Type B pancreatic cell (in vitro differentiated cells): ENCODE data around the gene MICU1. TPM values are rescaled to one million over a fixed set of nuclear protein-coding genes. Genes with fewer than 3 reads are reported as not detected.
A peak's percentile ranks its signal among the peaks of the same experiment; 100 is the strongest.

Source experiments
- DNase-seq: peaks from one replicate; pipeline ENCODE4 v3.0.0; 2021; ENCODE audit warnings: mixed read lengths; ENCODE audit not compliant: unreplicated experiment; ENCODE audit errors: extremely low spot score
- H3K27ac Mint-ChIP-seq: 2 replicates; pipeline ENCODE4 v1.8.0; 2021; ENCODE audit warnings: mild to moderate bottlenecking, mixed read lengths
- H3K27me3 Mint-ChIP-seq: 2 replicates; pipeline ENCODE4 v1.8.0; 2021; ENCODE audit warnings: mixed read lengths
- H3K36me3 Mint-ChIP-seq: 2 replicates; pipeline ENCODE4 v1.8.0; 2021; ENCODE audit warnings: mixed read lengths
- H3K4me1 Mint-ChIP-seq: one replicate; pipeline ENCODE4 v1.8.0; 2021; ENCODE audit warnings: mixed read lengths; ENCODE audit not compliant: unreplicated experiment
- H3K4me3 Mint-ChIP-seq: 2 replicates; pipeline ENCODE4 v1.8.0; 2021; ENCODE audit warnings: mild to moderate bottlenecking, mixed read lengths
- H3K9me3 Mint-ChIP-seq: 2 replicates; pipeline ENCODE4 v1.8.0; 2021; ENCODE audit warnings: mixed read lengths
- total RNA-seq: library from RNA; stranded (reverse); gene quantifications from 2 replicates; pipeline ENCODE4 v1.2.1, GENCODE V29; 2021; ENCODE audit warnings: low replicate concordance
- TF ChIP-seq, protein P1 (sequence below): fragments of 200-600 bp; sonication (generic); conservative IDR thresholded peaks from 2 replicates; pipeline ENCODE4 v1.5.0; 2021; ENCODE audit warnings: antibody characterized with exemption, mild to moderate bottlenecking

The MICU1 gene
- total RNA-seq, 1 donor from 2014 or later, result 40.3 TPM

- TF ChIP-seq, protein P1, sequence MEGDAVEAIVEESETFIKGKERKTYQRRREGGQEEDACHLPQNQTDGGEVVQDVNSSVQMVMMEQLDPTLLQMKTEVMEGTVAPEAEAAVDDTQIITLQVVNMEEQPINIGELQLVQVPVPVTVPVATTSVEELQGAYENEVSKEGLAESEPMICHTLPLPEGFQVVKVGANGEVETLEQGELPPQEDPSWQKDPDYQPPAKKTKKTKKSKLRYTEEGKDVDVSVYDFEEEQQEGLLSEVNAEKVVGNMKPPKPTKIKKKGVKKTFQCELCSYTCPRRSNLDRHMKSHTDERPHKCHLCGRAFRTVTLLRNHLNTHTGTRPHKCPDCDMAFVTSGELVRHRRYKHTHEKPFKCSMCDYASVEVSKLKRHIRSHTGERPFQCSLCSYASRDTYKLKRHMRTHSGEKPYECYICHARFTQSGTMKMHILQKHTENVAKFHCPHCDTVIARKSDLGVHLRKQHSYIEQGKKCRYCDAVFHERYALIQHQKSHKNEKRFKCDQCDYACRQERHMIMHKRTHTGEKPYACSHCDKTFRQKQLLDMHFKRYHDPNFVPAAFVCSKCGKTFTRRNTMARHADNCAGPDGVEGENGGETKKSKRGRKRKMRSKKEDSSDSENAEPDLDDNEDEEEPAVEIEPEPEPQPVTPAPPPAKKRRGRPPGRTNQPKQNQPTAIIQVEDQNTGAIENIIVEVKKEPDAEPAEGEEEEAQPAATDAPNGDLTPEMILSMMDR, result no peak
- DNase-seq, result no peak
- H3K27me3 Mint-ChIP-seq, result peaks cover 2% of the 10 kb centered on the region
- no peaks in the 10 kb centered on the region for H3K9me3 Mint-ChIP-seq
- H3K4me3 Mint-ChIP-seq, result no peak overlapping the region
- no peaks in the 10 kb centered on the region for H3K36me3 Mint-ChIP-seq
- H3K27ac Mint-ChIP-seq, result peak overlapping the region; percentile 92
- peaks cover 33% of the 10 kb centered on the region for H3K4me1 Mint-ChIP-seq
Measured at GRCh38 chr10:72321248-72322029, 304.4 kb downstream of the MICU1 start.

DNA sequence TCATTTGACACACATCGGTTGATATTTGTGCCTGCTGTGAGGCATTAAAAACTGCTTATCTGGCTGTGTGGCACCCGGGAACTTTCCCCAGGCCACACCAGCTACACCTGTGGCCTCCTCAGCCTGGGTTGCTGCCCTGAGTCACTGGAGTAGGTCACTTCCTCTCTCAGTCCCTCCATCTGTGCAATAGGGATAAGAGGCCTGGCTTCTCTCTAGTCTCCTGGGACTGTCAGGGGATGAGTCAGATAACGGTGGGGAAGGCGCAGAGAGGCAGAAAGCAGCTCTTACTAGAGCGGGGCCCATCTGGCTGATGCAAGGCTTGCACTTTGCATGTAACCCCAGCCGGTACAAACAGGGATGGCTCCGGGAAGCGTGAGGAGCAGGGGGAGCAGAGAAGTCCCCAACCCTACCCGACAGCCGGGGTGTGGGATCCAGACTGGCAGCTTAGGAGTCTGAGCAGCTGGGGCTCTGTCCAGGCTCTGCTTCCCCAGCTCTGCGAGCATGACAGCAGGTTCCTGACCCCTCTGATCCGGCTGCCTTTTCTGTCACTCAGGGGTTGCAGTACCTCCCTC, 305.1 kb downstream of the MICU1 start:
- no peaks in the 10 kb centered on the region for H3K36me3 Mint-ChIP-seq
- H3K27me3 Mint-ChIP-seq, result peaks cover 2% of the 10 kb centered on the region
- H3K9me3 Mint-ChIP-seq, result no peaks in the 10 kb centered on the region
- DNase-seq, result no peak
- H3K4me1 Mint-ChIP-seq, result peaks cover 37% of the 10 kb centered on the region
- TF ChIP-seq, protein P1, result no peak
- H3K4me3 Mint-ChIP-seq, result peak overlapping the region; percentile 81
- H3K27ac Mint-ChIP-seq, result peak overlapping the region; percentile 92

DNA sequence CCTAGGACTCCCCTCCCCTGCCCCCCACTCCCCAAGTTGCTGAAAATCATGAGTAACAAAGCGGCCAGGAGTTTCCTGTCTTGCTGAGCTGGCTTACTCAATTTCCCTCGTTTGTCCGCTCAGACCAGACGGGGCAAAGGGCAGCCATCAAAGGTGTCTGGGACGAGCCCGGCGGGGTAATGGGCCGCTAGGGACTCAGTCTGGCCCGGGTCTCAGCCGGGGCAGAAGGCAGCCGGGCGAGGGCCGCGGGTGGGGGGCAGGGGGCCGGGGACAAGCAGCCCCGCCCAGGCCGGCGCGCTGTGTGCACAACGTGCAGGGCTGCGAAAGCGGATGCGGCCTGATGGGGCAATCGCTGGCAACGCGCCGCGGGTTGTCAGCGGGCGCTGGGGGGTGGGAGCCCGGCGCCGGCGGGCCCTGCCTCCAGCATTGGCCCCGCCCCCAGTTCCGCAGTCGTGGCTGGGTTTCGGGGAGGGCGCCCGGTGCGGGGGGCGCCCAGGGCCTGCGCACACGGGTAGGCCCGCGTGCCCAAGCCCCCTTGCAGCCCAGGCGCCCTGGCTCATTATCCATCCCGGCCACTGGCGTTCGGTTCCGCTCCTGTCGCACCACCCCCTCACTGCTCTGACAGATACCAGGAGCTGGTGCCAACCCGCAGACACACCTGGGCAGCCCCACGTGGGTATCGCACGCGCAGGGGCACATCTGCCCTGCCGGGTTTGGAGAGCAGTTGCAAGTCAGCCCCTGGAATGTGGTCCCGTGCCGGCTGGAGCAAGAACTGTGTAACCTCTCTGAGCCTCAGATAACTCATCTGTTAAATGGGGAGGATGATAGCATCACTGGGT, 306.2 kb downstream of the MICU1 start:
- H3K4me3 Mint-ChIP-seq, result peak overlapping the region; percentile 81
- TF ChIP-seq, protein P1, result peak; percentile 34
- peaks cover 2% of the 10 kb centered on the region for H3K27me3 Mint-ChIP-seq

GRCh38 chr10:72318418-72319262, 307.2 kb downstream of the MICU1 start:
- TF ChIP-seq, protein P1, result no peak

More for the DNA sequence above, 306.2 kb downstream of the MICU1 start:
- no peaks in the 10 kb centered on the region for H3K36me3 Mint-ChIP-seq
- peak; percentile 83 for DNase-seq
- H3K27ac Mint-ChIP-seq, result peak overlapping the region; percentile 92
- no peaks in the 10 kb centered on the region for H3K9me3 Mint-ChIP-seq
- peaks cover 37% of the 10 kb centered on the region for H3K4me1 Mint-ChIP-seq

More at GRCh38 chr10:72318418-72319262, 307.2 kb downstream of the MICU1 start:
- Mint-ChIP-seq H3K4me3 (peak overlapping the region; percentile 74), H3K27ac (peak overlapping the region; percentile 55), H3K4me1 (peaks cover 32% of the 10 kb centered on the region), H3K9me3 (no peaks in the 10 kb centered on the region), H3K36me3 (no peaks in the 10 kb centered on the region), H3K27me3 (peaks cover 2% of the 10 kb centered on the region)
- no peak for DNase-seq

Other genes starting within 250 kb of the MICU1 start
- 26.0 and 27.0 TPM in 2 replicates for gene MCU, start 66.1 kb upstream of the MICU1 start, total RNA-seq